ENCODE results near the gene DCHS2. TPM values are rescaled to one million over a fixed set of nuclear protein-coding genes. Genes with fewer than 3 reads are reported as not detected.

DCHS2 gene
- total and polyA plus RNA-seq, 2 experiments from 2014 or later, result 0.21 to 7.6 TPM

DNA sequence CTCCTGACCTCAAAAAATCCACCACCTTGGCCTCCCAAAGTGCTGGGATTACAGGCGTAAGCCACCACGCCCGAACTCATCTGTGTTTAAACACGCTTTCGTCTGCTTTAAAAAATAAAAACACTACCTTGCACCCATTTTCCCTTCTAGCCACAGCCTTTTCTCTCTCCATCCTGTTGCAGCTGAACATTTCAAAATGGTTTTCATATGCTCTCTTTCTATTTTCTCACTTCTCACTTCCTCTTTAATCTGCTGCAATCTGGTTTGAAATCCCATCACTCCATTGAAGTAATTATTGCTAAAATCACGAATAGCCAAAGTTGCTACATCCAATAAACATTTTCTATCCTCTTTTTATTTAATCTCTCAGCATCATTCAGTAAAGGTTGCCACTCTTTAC, 70.0 kb downstream of the DCHS2 start:
- H3F3A ChIP-seq (replicated peaks; ENCODE audit: low read depth), result no peaks in the 10 kb centered on the region
- H3K27ac Mint-ChIP-seq, result no peak overlapping the region
- no peaks in the 10 kb centered on the region; the same call in 2 of the 3 replicates for H3K4me1 Mint-ChIP-seq
- no peak overlapping the region for H3K4me3 ChIP-seq
- no peak overlapping the region for H2AFZ ChIP-seq
- H3K36me3 Mint-ChIP-seq (ENCODE audit: low read depth), result no peaks in the 10 kb centered on the region
- no peaks in the 10 kb centered on the region for H4K20me1 ChIP-seq (replicated peaks; ENCODE audit: insufficient read depth)
- H3K27me3 Mint-ChIP-seq (ENCODE audit: insufficient read depth, low read depth, poor library complexity), result peaks cover 11% of the 10 kb centered on the region
- H3K36me3 ChIP-seq (ENCODE audit: insufficient read depth), result no peaks in the 10 kb centered on the region
- DNase-seq (ENCODE audit: low spot score) (no peak), ATAC-seq (no peak)
- H3K9me2 ChIP-seq (ENCODE audit: insufficient read depth), result no peaks in the 10 kb centered on the region
- H3K27me3 ChIP-seq (ENCODE audit: insufficient read depth), result peaks cover 17% of the 10 kb centered on the region
- no peak overlapping the region for H3K27ac ChIP-seq (ENCODE audit: low read depth)
- H3K4me2 ChIP-seq, result no peak overlapping the region
- H3K4me3 Mint-ChIP-seq, result no peak overlapping the region
- no peaks in the 10 kb centered on the region for H3K9me3 Mint-ChIP-seq
- H3K4me1 ChIP-seq (ENCODE audit: insufficient read depth), result no peaks in the 10 kb centered on the region
- no peaks in the 10 kb centered on the region for H3K79me2 ChIP-seq (replicated peaks; ENCODE audit: insufficient read depth)
- TF ChIP-seq, protein P1, sequence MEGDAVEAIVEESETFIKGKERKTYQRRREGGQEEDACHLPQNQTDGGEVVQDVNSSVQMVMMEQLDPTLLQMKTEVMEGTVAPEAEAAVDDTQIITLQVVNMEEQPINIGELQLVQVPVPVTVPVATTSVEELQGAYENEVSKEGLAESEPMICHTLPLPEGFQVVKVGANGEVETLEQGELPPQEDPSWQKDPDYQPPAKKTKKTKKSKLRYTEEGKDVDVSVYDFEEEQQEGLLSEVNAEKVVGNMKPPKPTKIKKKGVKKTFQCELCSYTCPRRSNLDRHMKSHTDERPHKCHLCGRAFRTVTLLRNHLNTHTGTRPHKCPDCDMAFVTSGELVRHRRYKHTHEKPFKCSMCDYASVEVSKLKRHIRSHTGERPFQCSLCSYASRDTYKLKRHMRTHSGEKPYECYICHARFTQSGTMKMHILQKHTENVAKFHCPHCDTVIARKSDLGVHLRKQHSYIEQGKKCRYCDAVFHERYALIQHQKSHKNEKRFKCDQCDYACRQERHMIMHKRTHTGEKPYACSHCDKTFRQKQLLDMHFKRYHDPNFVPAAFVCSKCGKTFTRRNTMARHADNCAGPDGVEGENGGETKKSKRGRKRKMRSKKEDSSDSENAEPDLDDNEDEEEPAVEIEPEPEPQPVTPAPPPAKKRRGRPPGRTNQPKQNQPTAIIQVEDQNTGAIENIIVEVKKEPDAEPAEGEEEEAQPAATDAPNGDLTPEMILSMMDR (conservative IDR thresholded peaks at IDR 0.05; ENCODE audit: low read depth in 2 of 2), result no peak
- TF ChIP-seq, protein P2, sequence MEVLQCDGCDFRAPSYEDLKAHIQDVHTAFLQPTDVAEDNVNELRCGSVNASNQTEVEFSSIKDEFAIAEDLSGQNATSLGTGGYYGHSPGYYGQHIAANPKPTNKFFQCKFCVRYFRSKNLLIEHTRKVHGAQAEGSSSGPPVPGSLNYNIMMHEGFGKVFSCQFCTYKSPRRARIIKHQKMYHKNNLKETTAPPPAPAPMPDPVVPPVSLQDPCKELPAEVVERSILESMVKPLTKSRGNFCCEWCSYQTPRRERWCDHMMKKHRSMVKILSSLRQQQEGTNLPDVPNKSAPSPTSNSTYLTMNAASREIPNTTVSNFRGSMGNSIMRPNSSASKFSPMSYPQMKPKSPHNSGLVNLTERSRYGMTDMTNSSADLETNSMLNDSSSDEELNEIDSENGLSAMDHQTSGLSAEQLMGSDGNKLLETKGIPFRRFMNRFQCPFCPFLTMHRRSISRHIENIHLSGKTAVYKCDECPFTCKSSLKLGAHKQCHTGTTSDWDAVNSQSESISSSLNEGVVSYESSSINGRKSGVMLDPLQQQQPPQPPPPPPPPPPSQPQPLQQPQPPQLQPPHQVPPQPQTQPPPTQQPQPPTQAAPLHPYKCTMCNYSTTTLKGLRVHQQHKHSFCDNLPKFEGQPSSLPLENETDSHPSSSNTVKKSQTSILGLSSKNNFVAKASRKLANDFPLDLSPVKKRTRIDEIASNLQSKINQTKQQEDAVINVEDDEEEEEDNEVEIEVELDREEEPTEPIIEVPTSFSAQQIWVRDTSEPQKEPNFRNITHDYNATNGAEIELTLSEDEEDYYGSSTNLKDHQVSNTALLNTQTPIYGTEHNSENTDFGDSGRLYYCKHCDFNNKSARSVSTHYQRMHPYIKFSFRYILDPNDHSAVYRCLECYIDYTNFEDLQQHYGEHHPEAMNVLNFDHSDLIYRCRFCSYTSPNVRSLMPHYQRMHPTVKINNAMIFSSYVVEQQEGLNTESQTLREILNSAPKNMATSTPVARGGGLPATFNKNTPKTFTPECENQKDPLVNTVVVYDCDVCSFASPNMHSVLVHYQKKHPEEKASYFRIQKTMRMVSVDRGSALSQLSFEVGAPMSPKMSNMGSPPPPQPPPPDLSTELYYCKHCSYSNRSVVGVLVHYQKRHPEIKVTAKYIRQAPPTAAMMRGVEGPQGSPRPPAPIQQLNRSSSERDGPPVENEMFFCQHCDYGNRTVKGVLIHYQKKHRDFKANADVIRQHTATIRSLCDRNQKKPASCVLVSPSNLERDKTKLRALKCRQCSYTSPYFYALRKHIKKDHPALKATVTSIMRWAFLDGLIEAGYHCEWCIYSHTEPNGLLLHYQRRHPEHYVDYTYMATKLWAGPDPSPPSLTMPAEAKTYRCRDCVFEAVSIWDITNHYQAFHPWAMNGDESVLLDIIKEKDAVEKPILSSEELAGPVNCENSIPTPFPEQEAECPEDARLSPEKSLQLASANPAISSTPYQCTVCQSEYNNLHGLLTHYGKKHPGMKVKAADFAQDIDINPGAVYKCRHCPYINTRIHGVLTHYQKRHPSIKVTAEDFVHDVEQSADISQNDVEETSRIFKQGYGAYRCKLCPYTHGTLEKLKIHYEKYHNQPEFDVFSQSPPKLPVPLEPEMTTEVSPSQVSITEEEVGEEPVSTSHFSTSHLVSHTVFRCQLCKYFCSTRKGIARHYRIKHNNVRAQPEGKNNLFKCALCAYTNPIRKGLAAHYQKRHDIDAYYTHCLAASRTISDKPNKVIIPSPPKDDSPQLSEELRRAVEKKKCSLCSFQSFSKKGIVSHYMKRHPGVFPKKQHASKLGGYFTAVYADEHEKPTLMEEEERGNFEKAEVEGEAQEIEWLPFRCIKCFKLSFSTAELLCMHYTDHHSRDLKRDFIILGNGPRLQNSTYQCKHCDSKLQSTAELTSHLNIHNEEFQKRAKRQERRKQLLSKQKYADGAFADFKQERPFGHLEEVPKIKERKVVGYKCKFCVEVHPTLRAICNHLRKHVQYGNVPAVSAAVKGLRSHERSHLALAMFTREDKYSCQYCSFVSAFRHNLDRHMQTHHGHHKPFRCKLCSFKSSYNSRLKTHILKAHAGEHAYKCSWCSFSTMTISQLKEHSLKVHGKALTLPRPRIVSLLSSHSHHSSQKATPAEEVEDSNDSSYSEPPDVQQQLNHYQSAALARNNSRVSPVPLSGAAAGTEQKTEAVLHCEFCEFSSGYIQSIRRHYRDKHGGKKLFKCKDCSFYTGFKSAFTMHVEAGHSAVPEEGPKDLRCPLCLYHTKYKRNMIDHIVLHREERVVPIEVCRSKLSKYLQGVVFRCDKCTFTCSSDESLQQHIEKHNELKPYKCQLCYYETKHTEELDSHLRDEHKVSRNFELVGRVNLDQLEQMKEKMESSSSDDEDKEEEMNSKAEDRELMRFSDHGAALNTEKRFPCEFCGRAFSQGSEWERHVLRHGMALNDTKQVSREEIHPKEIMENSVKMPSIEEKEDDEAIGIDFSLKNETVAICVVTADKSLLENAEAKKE (CRISPR knock-in tag; IDR thresholded peaks at IDR 0.05), result no peak
- no peak for TF ChIP-seq POLR2AphosphoS5 (IDR thresholded peaks at IDR 0.05; ENCODE audit: low read depth)
- no peak for TF ChIP-seq ZNF114 (CRISPR knock-in tag; IDR thresholded peaks at IDR 0.05)
- no peak for TF ChIP-seq CREB1 (CRISPR knock-in tag; IDR thresholded peaks at IDR 0.05; ENCODE audit: low read depth)
- TF ChIP-seq JUNB (IDR thresholded peaks at IDR 0.05; ENCODE audit: unreplicated experiment), result no peak

All from GM23338 (cell line).